Esophagus muscularis mucosa (tissue), 4 donors: ENCODE measurements around the gene OR2V2. TPM values are rescaled to one million over a fixed set of nuclear protein-coding genes. Genes with fewer than 3 reads are reported as not detected.
A peak's percentile ranks its signal among the peaks of the same experiment; 100 is the strongest.

Source experiments
- DNase-seq: peaks from one replicate; pipeline ENCODE4 v3.0.0-alpha.2; 2017; ENCODE audit errors: extremely low spot score
- H3K27ac ChIP-seq, 4 donors: fragments of 200-600 bp; sonication (generic); replicated peaks in 1 of 4; 1 replicate in 3 of 4; 2 replicates in 1 of 4; pipeline ENCODE4 v1.5.1; 2016 to 2019; ENCODE audit warnings: mild to moderate bottlenecking in 1 of 4
- H3K27me3 ChIP-seq, 4 donors: fragments of 200-600 bp; sonication (generic); one replicate each; pipeline versions ENCODE4 v1.5.1 to v1.6.0; 2016 to 2019
- H3K36me3 ChIP-seq, 4 donors: fragments of 200-600 bp; sonication (generic); one replicate each; pipeline ENCODE4 v1.5.1; 2016 to 2019
- H3K4me1 ChIP-seq, 4 donors: fragments of 200-600 bp; sonication (generic); one replicate each; pipeline ENCODE4 v1.5.1; 2016 to 2019
- H3K4me3 ChIP-seq, 4 donors: fragments of 200-600 bp; sonication (generic); 1 replicate in 2 of 4; 2 replicates in 2 of 4; pipeline ENCODE4 v1.5.1; 2016 to 2019; ENCODE audit warnings: mild to moderate bottlenecking in 4 of 4, moderate library complexity in 1 of 4
- H3K9me3 ChIP-seq, 4 donors: fragments of 200-600 bp; sonication (generic); 1 replicate in 3 of 4; 2 replicates in 1 of 4; pipeline ENCODE4 v1.5.1; 2016 to 2019
- EP300 ChIP-seq: sonication (generic); formaldehyde crosslinking; IDR thresholded peaks from one replicate; pipeline ENCODE4 v1.6.1; 2017; ENCODE audit warnings: antibody characterized with exemption
- POLR2A ChIP-seq: fragments of 450-650 bp; IDR thresholded peaks from one replicate; pipeline ENCODE4 v1.6.1; 2017; ENCODE audit warnings: antibody characterized with exemption, moderate library complexity, mild to moderate bottlenecking, low read depth
- POLR2AphosphoS5 ChIP-seq, 2 donors: sonication (generic); formaldehyde crosslinking; IDR thresholded peaks; one replicate each; pipeline ENCODE4 v1.6.1; 2017; ENCODE audit warnings: antibody characterized with exemption in 2 of 2
- WGBS: methylation state at CpG from one replicate; pipeline ENCODE4 v1.1.5; 2018; 5-methylcytosine and 5-hydroxymethylcytosine counted together
- intact Hi-C: fragments of 100-400 bp; cut with DNase I; formaldehyde crosslinking; loops from one replicate; pipeline ENCODE4 v1.15.1; 2023
- total RNA-seq, 4 donors: library from RNA; depleted of rRNA; stranded (reverse); fragments of >200 nt; gene quantifications; one replicate each; pipeline versions ENCODE4 v1.1.0 to v1.2.1, GENCODE V29; 2016
- TF ChIP-seq, protein P1 (sequence below), 3 experiments: fragments of 200-600 bp in 2 of 3; fragments of 450-650 bp in 1 of 3; sonication (generic) in 2 of 3; IDR thresholded peaks; one replicate each; pipeline ENCODE4 v1.5.1; 2017 to 2019; ENCODE audit warnings: antibody characterized with exemption in 3 of 3, mild to moderate bottlenecking in 2 of 3, moderate library complexity in 1 of 3

OR2V2 gene
- total RNA-seq, 4 donors from 2014 or later, result not detected

DNA sequence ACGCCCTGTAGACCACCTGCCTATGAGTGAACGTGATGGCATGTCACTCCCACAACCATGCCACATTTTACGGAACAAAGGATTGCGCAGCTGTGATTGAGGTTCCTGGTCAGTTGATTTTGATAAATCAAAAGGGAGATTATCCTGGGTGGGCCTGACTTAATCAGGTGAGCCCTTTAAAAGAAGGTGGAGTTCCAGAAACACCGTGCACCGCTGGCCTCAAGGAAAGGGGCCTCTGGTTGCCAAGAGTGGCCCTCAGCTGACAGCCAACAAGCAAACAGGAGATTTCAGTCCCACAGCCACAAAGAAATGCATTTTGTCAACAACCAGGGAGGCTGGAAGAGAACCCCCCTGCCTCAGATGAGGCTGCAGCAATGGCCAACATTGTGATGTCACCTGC, 38.6 kb downstream of the OR2V2 start:
- Histone ChIP-seq H3K27ac (no peak overlapping the region), H3K4me3 (no peak overlapping the region), H3K9me3 (no peaks in the 10 kb centered on the region), H3K4me1 (peaks cover 8 to 60% (median 40%) of the 10 kb centered on the region in 4 donors), H3K36me3 (no peaks in the 10 kb centered on the region), H3K27me3 (no peaks in the 10 kb centered on the region)
- no peak for DNase-seq
- intact Hi-C loops, result no loop called here
- TF ChIP-seq POLR2AphosphoS5 (IDR thresholded peaks at IDR 0.05) (no peak), POLR2A (no peak), EP300 (no peak)
- TF ChIP-seq, protein P1, sequence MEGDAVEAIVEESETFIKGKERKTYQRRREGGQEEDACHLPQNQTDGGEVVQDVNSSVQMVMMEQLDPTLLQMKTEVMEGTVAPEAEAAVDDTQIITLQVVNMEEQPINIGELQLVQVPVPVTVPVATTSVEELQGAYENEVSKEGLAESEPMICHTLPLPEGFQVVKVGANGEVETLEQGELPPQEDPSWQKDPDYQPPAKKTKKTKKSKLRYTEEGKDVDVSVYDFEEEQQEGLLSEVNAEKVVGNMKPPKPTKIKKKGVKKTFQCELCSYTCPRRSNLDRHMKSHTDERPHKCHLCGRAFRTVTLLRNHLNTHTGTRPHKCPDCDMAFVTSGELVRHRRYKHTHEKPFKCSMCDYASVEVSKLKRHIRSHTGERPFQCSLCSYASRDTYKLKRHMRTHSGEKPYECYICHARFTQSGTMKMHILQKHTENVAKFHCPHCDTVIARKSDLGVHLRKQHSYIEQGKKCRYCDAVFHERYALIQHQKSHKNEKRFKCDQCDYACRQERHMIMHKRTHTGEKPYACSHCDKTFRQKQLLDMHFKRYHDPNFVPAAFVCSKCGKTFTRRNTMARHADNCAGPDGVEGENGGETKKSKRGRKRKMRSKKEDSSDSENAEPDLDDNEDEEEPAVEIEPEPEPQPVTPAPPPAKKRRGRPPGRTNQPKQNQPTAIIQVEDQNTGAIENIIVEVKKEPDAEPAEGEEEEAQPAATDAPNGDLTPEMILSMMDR (IDR thresholded peaks at IDR 0.05), result no peak
- 88% methylated on average over 6 of the region's 6 CpGs for WGBS

GRCh38 chr5:181186986-181187499, 39.7 kb downstream of the OR2V2 start:
- no peak for DNase-seq
- 60% methylated on average over 8 of the region's 8 CpGs for WGBS
- Histone ChIP-seq H3K9me3 (no peaks in the 10 kb centered on the region), H3K4me3 (peak overlapping the region in 1 of 4 donors; percentile 84), H3K4me1 (peaks cover 8 to 62% (median 44%) of the 10 kb centered on the region in 4 donors), H3K36me3 (no peaks in the 10 kb centered on the region), H3K27me3 (no peaks in the 10 kb centered on the region), H3K27ac (peak overlapping the region; percentile 87 to 95 (median 92))
- TF ChIP-seq POLR2AphosphoS5 (IDR thresholded peaks at IDR 0.05) (no peak), POLR2A (no peak), EP300 (no peak)
- TF ChIP-seq, protein P1 (IDR thresholded peaks at IDR 0.05), result no peak
- intact Hi-C loops, result no loop called here

DNA sequence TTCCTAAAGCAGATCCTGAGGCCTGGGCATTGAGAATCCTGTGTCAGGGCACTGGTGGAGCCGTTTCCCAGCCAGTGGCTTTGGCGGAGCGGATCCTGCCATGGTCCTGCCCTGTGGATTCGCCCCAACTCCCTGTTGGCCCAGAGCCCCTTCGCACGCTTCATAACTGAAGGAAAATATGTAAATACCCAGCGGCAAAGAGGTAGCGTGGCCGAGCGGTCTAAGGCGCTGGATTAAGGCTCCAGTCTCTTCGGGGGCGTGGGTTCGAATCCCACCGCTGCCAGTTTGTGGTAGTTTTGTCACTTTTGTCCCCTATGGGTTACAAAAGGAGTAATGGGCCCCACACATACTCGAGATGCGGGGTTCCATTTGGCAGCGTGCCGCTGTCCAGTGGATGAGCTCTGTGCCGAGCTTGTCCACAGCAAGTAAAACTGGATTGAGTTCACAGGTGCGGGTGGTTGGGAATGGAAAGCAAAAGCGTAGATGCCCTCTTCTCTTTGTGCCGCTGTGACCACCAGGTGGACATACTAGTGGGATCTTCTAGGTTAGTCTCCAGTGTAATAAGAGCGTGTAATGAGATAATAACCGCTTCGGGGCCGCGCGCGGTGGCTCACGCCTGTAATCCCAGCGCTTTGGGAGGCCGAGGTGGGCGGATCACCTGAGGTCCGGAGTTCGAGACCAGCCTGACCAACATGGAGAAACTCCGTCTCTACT, 40.3 kb downstream of the OR2V2 start:
- H3K9me3 ChIP-seq, result no peaks in the 10 kb centered on the region
- H3K4me3 ChIP-seq, result peak overlapping the region; percentile 76 to 84 (median 78)
- intact Hi-C loops, result no loop called here
- H3K36me3 ChIP-seq, result no peaks in the 10 kb centered on the region
- peak overlapping the region; percentile 87 to 95 (median 92) for H3K27ac ChIP-seq
- peaks cover 12 to 62% (median 50%) of the 10 kb centered on the region in 4 donors for H3K4me1 ChIP-seq
- no peaks in the 10 kb centered on the region for H3K27me3 ChIP-seq
- WGBS, result 14% methylated on average over 12 of the region's 37 CpGs
- DNase-seq, result no peak
- TF ChIP-seq POLR2A (no peak), POLR2AphosphoS5 (IDR thresholded peaks at IDR 0.05) (peak; percentile 43 to 60), EP300 (no peak)
- TF ChIP-seq, protein P1 (IDR thresholded peaks at IDR 0.05), result peak in 1 of 3 experiments; percentile 7

- intact Hi-C loops, result loop anchor here (1.0 kb wide), 1 partner anchor 33 kb away; no protein-coding TSS in a partner anchor
These were observed 41.4 kb downstream of the OR2V2 start for GRCh38 chr5:181188700-181189362.

More at GRCh38 chr5:181188700-181189362, 41.4 kb downstream of the OR2V2 start:
- WGBS, result 1% methylated on average over 34 of the region's 35 CpGs
- peak overlapping the region; percentile 76 to 84 (median 78) for H3K4me3 ChIP-seq
- H3K4me1 ChIP-seq, result peaks cover 16 to 61% (median 51%) of the 10 kb centered on the region in 4 donors
- H3K36me3 ChIP-seq, result no peaks in the 10 kb centered on the region
- no peak for DNase-seq
- no peaks in the 10 kb centered on the region for H3K9me3 ChIP-seq
- TF ChIP-seq POLR2AphosphoS5 (IDR thresholded peaks at IDR 0.05), result peak; percentile 21 to 67
- TF ChIP-seq, protein P1 (IDR thresholded peaks at IDR 0.05), result peak in 1 of 3 experiments; percentile 3
- TF ChIP-seq EP300, result no peak
- no peak for TF ChIP-seq POLR2A
- H3K27me3 ChIP-seq, result no peaks in the 10 kb centered on the region
- peak overlapping the region; percentile 87 to 95 (median 92) for H3K27ac ChIP-seq
